ENCODE results near the gene DCP2.

Gene DCP2

GRCh38 chr5:113031104-113031503 is 54.5 kb downstream of the DCP2 start:
- TF ChIP-seq CTCF (IDR thresholded peaks at IDR 0.05) = no peak
- no peak for TF ChIP-seq ZFX (IDR thresholded peaks at IDR 0.05; ENCODE audit: borderline replicate concordance)
- H3K27ac ChIP-seq = no peak overlapping the region

- no peak for TF ChIP-seq CTCF (IDR thresholded peaks at IDR 0.05)
- no peak for TF ChIP-seq ZFX (IDR thresholded peaks at IDR 0.05; ENCODE audit: borderline replicate concordance)
- H3K27ac ChIP-seq = no peak overlapping the region
These were observed 55.0 kb downstream of the DCP2 start for GRCh38 chr5:113031557-113031956.

- TF ChIP-seq CTCF (IDR thresholded peaks at IDR 0.05) (no peak), ZFX (IDR thresholded peaks at IDR 0.05; ENCODE audit: borderline replicate concordance) (no peak)
- H3K27ac ChIP-seq = no peak overlapping the region
These were observed 57.7 kb downstream of the DCP2 start for GRCh38 chr5:113034182-113034773.

GRCh38 chr5:113035096-113035495 is 58.5 kb downstream of the DCP2 start:
- TF ChIP-seq ZFX (IDR thresholded peaks at IDR 0.05; ENCODE audit: borderline replicate concordance) = no peak
- no peak for TF ChIP-seq CTCF (IDR thresholded peaks at IDR 0.05)
- H3K27ac ChIP-seq = no peak overlapping the region

- no peak for TF ChIP-seq ZFX (IDR thresholded peaks at IDR 0.05; ENCODE audit: borderline replicate concordance)
- no peak for TF ChIP-seq CTCF (IDR thresholded peaks at IDR 0.05)
- no peak overlapping the region for H3K27ac ChIP-seq
These were observed 59.7 kb downstream of the DCP2 start for GRCh38 chr5:113036321-113036720.

GRCh38 chr5:113036826-113037225 is 60.2 kb downstream of the DCP2 start:
- no peak overlapping the region for H3K27ac ChIP-seq
- no peak for TF ChIP-seq ZFX (IDR thresholded peaks at IDR 0.05; ENCODE audit: borderline replicate concordance)
- TF ChIP-seq CTCF (IDR thresholded peaks at IDR 0.05) = no peak

- no peak for TF ChIP-seq ZFX (IDR thresholded peaks at IDR 0.05; ENCODE audit: borderline replicate concordance)
- no peak for TF ChIP-seq CTCF (IDR thresholded peaks at IDR 0.05)
These were observed 61.5 kb downstream of the DCP2 start for GRCh38 chr5:113038136-113038535.

More at GRCh38 chr5:113038136-113038535, 61.5 kb downstream of the DCP2 start:
- H3K27ac ChIP-seq = no peak overlapping the region

Data from 22Rv1 (cell line).